Adrenal gland (tissue), 12 donors: ENCODE results near the gene MLC1. TPM values are rescaled to one million over a fixed set of nuclear protein-coding genes. Genes with fewer than 3 reads are reported as not detected.

Source experiments
- DNase-seq, 7 donors: peaks; one replicate each; pipeline ENCODE4 v3.0.0-alpha.2; 2019 to 2020
- H3K27ac ChIP-seq, 5 donors: fragments of 200-600 bp; sonication (generic) in 4 of 5; 1 replicate in 3 of 5; 2 replicates in 2 of 5; pipeline versions ENCODE4 v1.5.1 to v1.8.0; 2016 to 2020; ENCODE audit warnings: mild to moderate bottlenecking in 1 of 5
- H3K27me3 ChIP-seq: fragments of 200-600 bp; 2 replicates; pipeline ENCODE4 v1.8.0; 2021
- H3K36me3 ChIP-seq, 2 donors: fragments of 200-600 bp; replicated peaks in 1 of 2; 1 replicate in 1 of 2; 2 replicates in 1 of 2; pipeline versions ENCODE4 v1.5.1 to v1.8.0; 2018 to 2022
- H3K4me1 ChIP-seq, 2 donors: fragments of 200-600 bp; replicated peaks in 1 of 2; 1 replicate in 1 of 2; 2 replicates in 1 of 2; pipeline versions ENCODE4 v1.5.1 to v1.8.0; 2018 to 2021
- H3K4me3 ChIP-seq, 4 donors: fragments of 200-600 bp; sonication (generic) in 3 of 4; one replicate each; pipeline ENCODE4 v1.5.1; 2016 to 2018
- H3K9me3 ChIP-seq, 3 donors: fragments of 200-600 bp; sonication (generic) in 1 of 3; replicated peaks in 1 of 3; 1 replicate in 2 of 3; 2 replicates in 1 of 3; pipeline versions ENCODE4 v1.5.1 to v1.8.0; 2016 to 2021
- POLR2A ChIP-seq, 2 donors: fragments of 450-650 bp; IDR thresholded peaks; one replicate each; pipeline ENCODE4 v1.6.1; 2017; ENCODE audit warnings: antibody characterized with exemption in 2 of 2, mild to moderate bottlenecking in 2 of 2, moderate library complexity in 1 of 2
- WGBS, 4 donors: extraction: QIAGEN DNeasy Blood & Tissue Kit in 2 of 4; methylation state at CpG; one replicate each; pipeline versions ENCODE4 v1.1.5 to v1.1.7; 2013 to 2017; 5-methylcytosine and 5-hydroxymethylcytosine counted together
- intact Hi-C, 2 donors: fragments of 100-400 bp; cut with DNase I; formaldehyde crosslinking; loops; one replicate each; pipeline versions ENCODE4 v1.14.1 to v1.15.0; 2022 to 2023
- polyA plus RNA-seq, 3 donors: library from polyadenylated mRNA; stranded (reverse); fragments of 200-250 nt in 2 of 3; fragments of 350-450 nt in 1 of 3; fragmentation: Illumina TruSeq in 1 of 3; extraction: RNeasy Lipid Tissue Mini Kit (QIAGEN cat#74804) in 1 of 3; gene quantifications; one replicate each; pipeline ENCODE4 v1.2.3, GENCODE V29; 2013 to 2014
- total RNA-seq, 9 donors: library from RNA; depleted of rRNA in 4 of 9; stranded (reverse); fragments of >200 nt in 4 of 9; fragments of 120-200 nt in 1 of 9; fragmentation: NEBNext Ultra II Directional in 1 of 9; extraction: Animal tissue kit (Norgen Biotek cat#: 25700) in 1 of 9; gene quantifications; one replicate each; pipeline versions ENCODE4 v1.1.0 to v1.2.4, GENCODE V29; 2013 to 2023
- TF ChIP-seq, protein P1 (sequence below), 6 experiments: fragments of 450-650 bp in 4 of 6; fragments of 200-600 bp in 2 of 6; sonication (generic) in 1 of 6; IDR thresholded peaks; 1 replicate in 5 of 6; 2 replicates in 1 of 6; pipeline versions ENCODE4 v1.5.1 to v1.8.0; 2016 to 2021; ENCODE audit warnings: antibody characterized with exemption in 6 of 6, mild to moderate bottlenecking in 2 of 6, moderate library complexity in 1 of 6
- donor health status: healthy with polysubstance abuse.
- donor health status: Bipolar disorder and iron deficiency.
- donor health status: DM: yes; HTN: yes; CAD: no.
- donor health status: DM: no; HTN: no; CAD: no.
- donor health status: DM: no; HTN: no; CAD: no.
- donor health status: DM: yes; HTN: yes; CAD: no.

MLC1 gene
- total and polyA plus RNA-seq, 12 donors = 0.03 to 0.22 TPM; not detected in 10

DNA sequence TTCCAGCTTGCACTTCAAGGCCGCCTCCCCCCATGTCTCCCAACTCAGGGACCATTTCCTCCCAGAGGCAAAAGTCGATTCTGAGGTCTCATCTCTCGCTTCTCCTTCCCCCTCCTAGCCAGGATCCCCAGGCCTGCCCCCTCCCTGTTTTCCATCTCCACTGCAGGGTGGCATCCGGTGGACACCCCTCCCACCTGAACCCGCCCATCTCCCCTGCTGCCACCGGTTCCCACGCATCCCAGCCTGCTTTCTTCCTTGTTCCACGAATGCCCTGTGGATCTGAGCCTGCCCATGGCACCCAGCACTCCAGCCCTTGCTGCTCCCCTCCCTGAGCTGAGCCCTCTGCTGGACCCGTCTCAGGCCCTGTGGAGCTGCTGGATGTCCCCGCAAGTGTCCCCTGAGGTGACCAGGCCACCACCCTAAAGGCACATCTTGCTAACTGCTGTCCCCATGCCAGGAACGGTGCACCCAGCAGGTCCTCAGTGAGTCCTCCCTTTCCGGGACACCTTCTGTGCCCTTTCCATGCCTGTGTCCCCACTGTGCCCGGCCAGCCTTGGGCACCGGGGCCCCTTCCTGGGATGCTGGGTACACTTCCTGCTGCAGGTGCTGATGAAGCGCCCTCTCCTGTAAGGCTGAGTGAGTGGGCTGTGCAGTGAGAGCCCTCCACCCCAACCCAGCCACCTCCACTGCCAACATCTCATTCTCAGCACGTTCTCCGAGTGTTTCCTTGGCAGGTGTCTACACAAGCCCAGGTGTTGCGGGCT is 73.6 kb downstream of the MLC1 start:
- Histone ChIP-seq H3K27me3 (peaks cover 53% of the 10 kb centered on the region), H3K36me3 (no peaks in the 10 kb centered on the region), H3K9me3 (no peaks in the 10 kb centered on the region), H3K4me3 (no peak overlapping the region), H3K4me1 (no peaks in the 10 kb centered on the region), H3K27ac (no peak overlapping the region)
- intact Hi-C loops = no loop called here
- TF ChIP-seq, protein P1, sequence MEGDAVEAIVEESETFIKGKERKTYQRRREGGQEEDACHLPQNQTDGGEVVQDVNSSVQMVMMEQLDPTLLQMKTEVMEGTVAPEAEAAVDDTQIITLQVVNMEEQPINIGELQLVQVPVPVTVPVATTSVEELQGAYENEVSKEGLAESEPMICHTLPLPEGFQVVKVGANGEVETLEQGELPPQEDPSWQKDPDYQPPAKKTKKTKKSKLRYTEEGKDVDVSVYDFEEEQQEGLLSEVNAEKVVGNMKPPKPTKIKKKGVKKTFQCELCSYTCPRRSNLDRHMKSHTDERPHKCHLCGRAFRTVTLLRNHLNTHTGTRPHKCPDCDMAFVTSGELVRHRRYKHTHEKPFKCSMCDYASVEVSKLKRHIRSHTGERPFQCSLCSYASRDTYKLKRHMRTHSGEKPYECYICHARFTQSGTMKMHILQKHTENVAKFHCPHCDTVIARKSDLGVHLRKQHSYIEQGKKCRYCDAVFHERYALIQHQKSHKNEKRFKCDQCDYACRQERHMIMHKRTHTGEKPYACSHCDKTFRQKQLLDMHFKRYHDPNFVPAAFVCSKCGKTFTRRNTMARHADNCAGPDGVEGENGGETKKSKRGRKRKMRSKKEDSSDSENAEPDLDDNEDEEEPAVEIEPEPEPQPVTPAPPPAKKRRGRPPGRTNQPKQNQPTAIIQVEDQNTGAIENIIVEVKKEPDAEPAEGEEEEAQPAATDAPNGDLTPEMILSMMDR (IDR thresholded peaks at IDR 0.05) = no peak
- no peak for TF ChIP-seq POLR2A (IDR thresholded peaks at IDR 0.05)
- DNase-seq = no peak
- 46 to 50% (median 49%) methylated on average over 15 to 18 of the region's 18 CpGs for WGBS, 4 donors

- H3K4me1 ChIP-seq = no peaks in the 10 kb centered on the region
- no peak overlapping the region for H3K27ac ChIP-seq
- no peaks in the 10 kb centered on the region for H3K9me3 ChIP-seq
- intact Hi-C loops = no loop called here
- no peak for DNase-seq
- TF ChIP-seq, protein P1 (IDR thresholded peaks at IDR 0.05) = no peak
- TF ChIP-seq POLR2A (IDR thresholded peaks at IDR 0.05) = no peak
- peaks cover 45% of the 10 kb centered on the region for H3K27me3 ChIP-seq
- WGBS, 4 donors = 2 to 11% (median 3%) methylated on average over 8 to 59 of the region's 61 CpGs
- H3K4me3 ChIP-seq = no peak overlapping the region
- no peaks in the 10 kb centered on the region for H3K36me3 ChIP-seq
Measured at GRCh38 chr22:50010676-50011446, 74.4 kb downstream of the MLC1 start.

GRCh38 chr22:50009765-50010675 is 75.2 kb downstream of the MLC1 start:
- Histone ChIP-seq H3K4me1 (no peaks in the 10 kb centered on the region), H3K4me3 (no peak overlapping the region), H3K27me3 (peaks cover 42% of the 10 kb centered on the region), H3K36me3 (no peaks in the 10 kb centered on the region), H3K9me3 (no peaks in the 10 kb centered on the region), H3K27ac (no peak overlapping the region)
- no peak for DNase-seq
- TF ChIP-seq, protein P1 (IDR thresholded peaks at IDR 0.05) = no peak
- 56 to 63% (median 61%) methylated on average over 23 to 46 of the region's 46 CpGs for WGBS, 4 donors
- intact Hi-C loops = no loop called here

Other genes starting within 250 kb of the MLC1 start
- gene ZBED4, start 231.6 kb downstream of the MLC1 start, total RNA-seq = 1 to 10 TPM; 4.1 to 8.6 (median 6.1) TPM
- gene ZBED4, start 231.6 kb downstream of the MLC1 start, polyA plus RNA-seq = 1 to 10 TPM; 2.1 to 5.1 (median 3.0) TPM
- gene ALG12, start 167.0 kb downstream of the MLC1 start, total RNA-seq = 10 to 100 TPM in 8 of 9 donors, 1 to 10 TPM in 1; 9.8 to 33.6 (median 22.3) TPM
- gene ALG12, start 167.0 kb downstream of the MLC1 start, polyA plus RNA-seq = 10 to 100 TPM in 2 of 3 donors, 1 to 10 TPM in 1; 6.4 to 11.6 (median 11.3) TPM
- gene CRELD2, start 166.8 kb downstream of the MLC1 start, total RNA-seq = 10 to 100 TPM; 16.5 to 63.4 (median 45.4) TPM
- 10 to 100 TPM; 14.5 to 28.1 (median 23.0) TPM for gene CRELD2, start 166.8 kb downstream of the MLC1 start, polyA plus RNA-seq
- gene PIM3, start 124.7 kb downstream of the MLC1 start, total RNA-seq = 10 to 100 TPM; 11.3 to 99.2 (median 54.7) TPM
- gene PIM3, start 124.7 kb downstream of the MLC1 start, polyA plus RNA-seq = 10 to 100 TPM in 2 of 3 donors, 1 to 10 TPM in 1; 7.2 to 70.0 (median 42.0) TPM
- gene IL17REL, start 72.7 kb downstream of the MLC1 start, total RNA-seq = not detected
- not detected for gene IL17REL, start 72.7 kb downstream of the MLC1 start, polyA plus RNA-seq
- not detected for gene TTLL8, start 27.1 kb downstream of the MLC1 start, total RNA-seq
- gene TTLL8, start 27.1 kb downstream of the MLC1 start, polyA plus RNA-seq = not detected
- under 1 TPM in 5 of 9 donors, not detected in 4; 0.14 to 0.46 (median 0.39) TPM for gene MOV10L1, start 4.6 kb upstream of the MLC1 start, total RNA-seq
- under 1 TPM in 2 of 3 donors, not detected in 1; 0.40 to 0.74 TPM for gene MOV10L1, start 4.6 kb upstream of the MLC1 start, polyA plus RNA-seq
- 1 to 10 TPM in 2 of 9 donors, under 1 TPM in 7; 0.26 to 2.6 (median 0.67) TPM for gene PANX2, start 85.3 kb upstream of the MLC1 start, total RNA-seq
- 1 to 10 TPM in 2 of 3 donors, under 1 TPM in 1; 0.22 to 4.1 (median 2.0) TPM for gene PANX2, start 85.3 kb upstream of the MLC1 start, polyA plus RNA-seq
- gene TRABD, start 100.5 kb upstream of the MLC1 start, total RNA-seq = 10 to 100 TPM; 13.5 to 46.8 (median 28.6) TPM
- gene TRABD, start 100.5 kb upstream of the MLC1 start, polyA plus RNA-seq = 10 to 100 TPM in 2 of 3 donors, 1 to 10 TPM in 1; 3.0 to 79.0 (median 48.9) TPM
- gene SELENOO, start 115.6 kb upstream of the MLC1 start, total RNA-seq = 10 to 100 TPM; 28.2 to 52.0 (median 33.9) TPM
- 10 to 100 TPM in 2 of 3 donors, 1 to 10 TPM in 1; 1.9 to 89.0 (median 73.5) TPM for gene SELENOO, start 115.6 kb upstream of the MLC1 start, polyA plus RNA-seq
- 10 to 100 TPM; 20.0 to 64.8 (median 46.8) TPM for gene TUBGCP6, start 159.6 kb upstream of the MLC1 start, total RNA-seq
- gene TUBGCP6, start 159.6 kb upstream of the MLC1 start, polyA plus RNA-seq = 100 to 1,000 TPM in 2 of 3 donors, 1 to 10 TPM in 1; 8.3 to 171 (median 111) TPM
- gene HDAC10, start 165.8 kb upstream of the MLC1 start, total RNA-seq = 10 to 100 TPM in 8 of 9 donors, 1 to 10 TPM in 1; 9.7 to 72.1 (median 39.1) TPM
- 100 to 1,000 TPM in 1 of 3 donors, 10 to 100 TPM in 1, 1 to 10 TPM in 1; 2.0 to 179 (median 79.3) TPM for gene HDAC10, start 165.8 kb upstream of the MLC1 start, polyA plus RNA-seq
- gene MAPK12, start 176.3 kb upstream of the MLC1 start, total RNA-seq = 1 to 10 TPM; 3.1 to 6.8 (median 5.2) TPM
- gene MAPK12, start 176.3 kb upstream of the MLC1 start, polyA plus RNA-seq = 10 to 100 TPM in 2 of 3 donors, 1 to 10 TPM in 1; 1.7 to 17.1 (median 13.9) TPM
- gene MAPK11, start 185.0 kb upstream of the MLC1 start, total RNA-seq = 1 to 10 TPM; 3.0 to 9.3 (median 6.7) TPM
- 10 to 100 TPM in 2 of 3 donors, 1 to 10 TPM in 1; 2.0 to 29.5 (median 25.1) TPM for gene MAPK11, start 185.0 kb upstream of the MLC1 start, polyA plus RNA-seq
- 100 to 1,000 TPM in 8 of 9 donors, 10 to 100 TPM in 1; 12.4 to 412 (median 324) TPM for gene PLXNB2, start 222.2 kb upstream of the MLC1 start, total RNA-seq
- gene PLXNB2, start 222.2 kb upstream of the MLC1 start, polyA plus RNA-seq = 100 to 1,000 TPM in 2 of 3 donors, 10 to 100 TPM in 1; 38.1 to 431 (median 268) TPM
- 10 to 100 TPM in 2 of 9 donors, 1 to 10 TPM in 7; 1.8 to 16.9 (median 8.0) TPM for gene DENND6B, start 241.6 kb upstream of the MLC1 start, total RNA-seq
- 10 to 100 TPM in 2 of 3 donors, 1 to 10 TPM in 1; 2.5 to 32.7 (median 21.7) TPM for gene DENND6B, start 241.6 kb upstream of the MLC1 start, polyA plus RNA-seq